ENCODE measurements around the gene DENND1A. TPM values are rescaled to one million over a fixed set of nuclear protein-coding genes. Genes with fewer than 3 reads are reported as not detected.

The DENND1A gene
- polyA plus RNA-seq, 1 donor = 24.5 TPM

DNA sequence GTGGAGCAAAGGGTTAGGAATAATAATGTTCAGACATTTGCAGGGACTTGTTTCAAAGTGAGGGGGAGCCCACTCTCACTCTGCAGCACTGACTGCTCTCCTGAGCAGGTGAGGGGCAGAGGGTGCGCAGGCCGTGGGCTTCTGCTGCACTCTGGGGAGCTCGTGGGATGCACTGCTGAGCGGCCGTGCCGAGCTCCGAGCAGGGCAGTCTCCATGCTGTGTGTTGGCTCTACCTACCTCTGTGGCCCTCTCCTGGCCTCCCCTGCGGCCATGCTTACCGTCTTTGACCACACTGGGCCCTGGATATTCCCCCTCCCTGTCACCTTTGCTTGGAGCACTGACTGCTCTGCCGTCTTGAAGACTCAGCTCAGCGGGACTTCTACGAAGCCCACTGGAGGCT lies 540.2 kb downstream of the DENND1A start:
- no peak for DNase-seq

DNA sequence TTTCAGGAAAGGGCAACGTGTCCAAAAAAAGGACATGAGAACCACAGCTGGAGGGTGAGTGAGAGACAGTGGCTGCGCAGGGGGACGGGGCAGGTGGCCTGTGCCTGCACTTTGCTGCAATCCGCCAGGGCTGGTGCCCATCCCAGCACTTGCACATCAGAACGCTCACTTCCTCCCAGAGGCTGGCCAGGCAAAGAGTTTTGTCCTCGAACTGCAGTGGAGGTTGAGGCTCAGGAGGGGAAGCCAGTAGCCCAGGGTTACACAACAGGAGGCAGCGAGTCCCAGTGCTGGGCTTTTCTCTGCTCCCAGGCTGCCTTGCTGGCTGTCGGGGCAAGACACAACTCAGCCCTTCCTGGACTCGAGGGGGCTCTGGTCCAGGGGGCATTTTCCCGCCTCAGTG lies 540.9 kb downstream of the DENND1A start:
- no peak for DNase-seq

DNA sequence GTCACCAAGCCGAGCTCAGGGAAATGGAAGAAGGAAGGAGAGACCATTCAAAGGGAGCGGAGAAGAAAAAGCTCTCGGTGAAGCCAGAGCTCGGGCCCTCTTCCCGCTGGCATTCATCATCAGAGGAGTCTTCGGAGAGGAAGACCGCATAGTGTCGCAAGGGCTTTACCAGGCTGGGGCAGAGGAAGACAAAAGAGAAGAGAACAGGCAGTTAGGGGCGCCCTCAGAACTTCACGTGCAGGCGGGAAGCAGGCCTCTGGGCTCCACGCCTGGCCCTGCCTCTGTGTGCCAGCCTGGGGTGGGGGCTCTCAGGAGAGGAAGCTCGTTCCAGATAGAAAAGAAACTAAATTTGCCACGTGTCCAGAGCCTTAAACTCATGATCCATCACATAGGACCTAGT lies 542.2 kb downstream of the DENND1A start:
- DNase-seq = no peak

DNA sequence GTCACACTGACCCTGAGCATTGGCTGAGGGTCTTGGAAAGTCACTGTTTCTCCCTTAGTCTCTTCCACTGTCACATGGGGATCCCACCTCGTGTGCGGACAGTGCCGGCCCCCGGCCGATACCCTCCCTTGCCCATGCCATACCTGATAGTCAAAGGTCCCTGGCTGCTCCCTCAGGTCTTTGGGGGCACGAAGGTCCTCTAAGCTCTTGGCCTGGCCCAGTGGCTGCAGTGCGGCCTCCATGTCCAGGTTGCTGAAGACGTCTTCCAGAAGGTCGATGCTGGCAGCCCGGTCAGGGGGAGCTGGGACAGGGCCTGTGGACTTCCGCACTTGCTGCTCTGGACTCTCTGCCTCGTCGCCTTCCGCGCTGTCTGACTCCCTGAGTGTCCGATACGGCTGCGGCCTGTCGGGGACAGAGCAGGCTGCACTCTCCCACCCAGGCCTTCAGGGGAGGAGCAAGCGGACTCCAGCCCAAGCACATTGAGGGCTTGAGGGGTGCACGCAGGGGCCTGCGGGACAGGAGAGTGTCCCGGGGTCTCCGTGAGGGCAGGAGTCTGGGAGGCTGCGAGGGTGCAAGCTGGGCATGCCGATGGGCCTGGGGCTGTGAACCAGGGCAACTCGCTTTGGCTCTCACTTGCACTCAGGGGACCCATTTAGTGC lies 546.3 kb downstream of the DENND1A start:
- DNase-seq = no peak

DNA sequence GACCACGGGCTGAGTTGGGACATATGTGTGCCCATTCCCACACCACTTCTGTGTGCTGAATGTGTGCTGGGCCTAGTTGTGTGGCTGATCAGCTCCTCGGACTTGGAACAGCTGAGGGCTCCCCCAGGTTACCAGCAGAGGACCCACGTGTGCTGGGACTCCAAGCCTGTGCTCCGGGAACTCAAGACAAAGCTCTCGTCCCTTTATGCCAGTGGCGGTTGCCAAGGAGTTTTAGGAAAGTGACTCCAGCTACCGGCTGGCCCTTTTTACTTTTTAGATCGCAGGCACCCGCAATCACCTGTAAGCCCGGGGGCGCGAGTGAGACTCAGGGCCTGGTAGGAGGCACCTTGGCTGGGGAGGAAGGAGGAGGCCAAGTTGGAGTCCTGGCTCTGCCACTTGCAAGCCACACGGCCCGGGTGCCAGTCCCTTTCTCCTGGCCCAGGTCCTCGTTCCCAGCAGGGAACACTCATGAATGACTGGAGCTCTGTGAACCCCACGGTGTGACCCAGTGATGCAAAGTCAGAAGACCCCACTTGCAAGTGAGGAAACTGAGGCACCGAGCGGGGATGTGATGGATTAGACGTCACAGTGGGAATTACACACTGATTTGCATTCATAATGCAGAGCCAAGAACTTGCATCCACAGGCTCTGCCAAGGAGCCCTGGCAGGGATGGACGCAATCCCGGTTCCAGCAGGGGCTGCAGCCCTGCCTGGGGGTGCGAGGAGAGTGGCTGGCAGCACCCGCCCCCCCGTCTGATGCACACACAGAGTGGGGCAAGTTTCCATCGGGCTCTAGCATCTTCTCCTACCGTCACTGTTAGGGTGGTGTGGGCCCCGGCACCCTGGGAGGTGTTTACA lies 547.0 kb downstream of the DENND1A start:
- no peak for DNase-seq

DNA sequence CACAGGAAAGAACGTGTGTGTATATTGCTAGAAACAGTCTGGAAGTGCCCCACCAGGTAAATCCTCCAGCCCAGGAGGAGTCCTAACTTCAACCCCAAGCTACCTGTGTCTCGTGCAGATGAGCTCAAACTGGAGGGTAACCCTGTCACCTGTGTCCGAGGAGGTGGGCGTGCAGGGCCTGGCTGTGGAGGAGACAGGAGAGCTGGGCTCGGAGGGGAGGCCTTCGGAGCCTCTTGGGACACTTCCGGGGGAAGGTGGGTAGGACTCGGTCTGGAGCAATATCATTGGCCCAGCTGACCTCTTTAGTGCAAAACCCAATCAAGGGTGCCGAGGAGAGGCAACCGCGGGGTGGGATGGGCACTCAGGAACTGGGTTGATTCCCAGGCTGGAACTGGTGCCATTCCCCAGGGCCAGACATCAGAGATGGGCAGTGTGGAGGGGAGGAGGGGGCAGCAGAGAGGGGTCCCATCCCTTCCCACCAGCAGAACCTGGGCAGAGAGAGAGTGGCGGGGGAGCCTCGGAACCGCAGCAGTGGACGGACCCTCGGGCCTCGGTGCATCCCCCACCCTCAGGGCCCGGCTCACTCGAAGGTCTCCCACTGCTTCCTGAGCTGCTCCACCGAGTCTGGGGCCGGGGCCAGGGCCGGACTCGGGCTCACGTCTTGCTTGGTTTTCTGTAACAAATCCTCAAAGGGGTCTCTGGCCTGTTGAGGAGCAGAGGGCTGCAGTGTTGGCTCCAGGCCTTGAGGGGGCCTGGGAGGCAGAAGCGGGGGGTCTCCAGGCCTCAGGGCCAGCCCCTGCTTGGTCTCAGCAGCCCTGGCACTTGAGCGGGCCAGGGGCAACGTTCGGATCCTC lies 548.8 kb downstream of the DENND1A start:
- DNase-seq = no peak

- no peak for DNase-seq
Measured at GRCh38 chr9:123378956-123379660, 550.8 kb downstream of the DENND1A start.

GRCh38 chr9:123378025-123378424 lies 551.9 kb downstream of the DENND1A start:
- no peak for DNase-seq

DNA sequence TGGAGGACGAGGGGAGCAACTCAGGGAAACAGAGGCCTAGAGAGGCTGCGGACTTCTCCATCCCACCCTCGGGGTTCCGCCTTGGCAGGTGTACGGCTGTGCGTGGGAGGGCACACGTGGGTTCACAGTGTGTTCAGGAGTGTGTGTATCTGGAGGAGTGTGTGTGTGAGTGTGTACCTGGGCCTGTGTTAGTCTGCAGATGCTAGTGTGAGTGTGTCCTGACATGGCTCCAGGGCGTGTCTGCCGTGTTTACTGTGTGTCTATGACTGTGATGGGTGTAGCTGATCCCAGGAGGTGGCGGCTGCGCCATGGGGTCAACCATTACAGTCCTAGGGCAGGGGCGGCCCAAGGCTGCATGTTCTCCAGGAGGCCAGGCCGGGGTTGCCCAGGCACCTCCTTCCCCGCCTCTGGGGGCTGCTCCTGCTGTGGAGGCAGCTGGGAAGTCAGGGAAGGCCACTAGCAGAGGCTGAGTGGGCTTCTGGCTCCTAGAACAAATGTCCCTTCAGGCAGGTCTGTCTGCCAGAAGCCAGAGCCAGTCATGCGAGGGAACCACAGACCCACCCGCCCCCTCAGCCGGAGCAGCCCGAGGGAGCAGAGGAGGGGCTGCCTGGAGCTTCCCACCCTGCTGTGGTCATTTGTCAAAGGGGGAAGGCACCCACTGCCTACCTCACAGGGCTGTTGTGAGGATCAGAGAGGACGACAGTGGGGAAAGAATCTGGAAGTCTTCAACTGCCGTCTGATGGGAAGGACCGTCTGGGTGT lies 552.5 kb downstream of the DENND1A start:
- no peak for DNase-seq

GRCh38 chr9:123376218-123377071 lies 553.5 kb downstream of the DENND1A start:
- no peak for DNase-seq

DNA sequence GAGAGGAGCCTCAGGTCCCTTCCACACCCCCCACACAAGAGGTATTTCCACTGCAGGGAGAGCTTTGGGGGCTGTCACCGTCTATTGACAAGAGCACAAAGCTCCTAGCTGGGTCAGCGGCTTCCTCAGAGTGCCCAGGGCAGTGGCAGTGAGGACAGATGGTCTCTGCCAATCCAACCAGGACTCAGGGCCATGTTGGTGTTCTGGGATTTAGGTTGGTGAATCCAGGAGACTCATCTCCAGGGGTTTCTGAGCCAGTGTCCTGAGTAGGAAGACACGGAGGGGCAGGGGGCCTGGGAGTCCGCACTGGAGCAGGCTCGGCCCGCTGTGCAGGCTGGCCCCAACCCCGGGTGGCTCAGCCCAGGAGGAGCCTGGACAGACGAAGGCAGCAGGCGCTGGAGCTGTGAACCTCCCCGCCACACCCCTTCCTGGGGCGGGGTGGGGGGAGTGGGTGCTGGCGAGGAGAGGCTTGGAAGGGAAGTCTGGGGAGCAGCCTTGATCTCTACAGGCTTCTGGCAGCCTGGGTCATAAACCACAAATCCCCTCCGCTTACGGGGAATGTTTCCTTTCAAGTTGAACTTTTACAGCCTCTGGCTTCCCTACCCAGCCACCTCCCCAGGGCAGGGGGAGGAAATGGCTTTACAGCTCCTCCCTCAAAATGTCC lies 554.3 kb downstream of the DENND1A start:
- DNase-seq = peak; percentile 79

DNA sequence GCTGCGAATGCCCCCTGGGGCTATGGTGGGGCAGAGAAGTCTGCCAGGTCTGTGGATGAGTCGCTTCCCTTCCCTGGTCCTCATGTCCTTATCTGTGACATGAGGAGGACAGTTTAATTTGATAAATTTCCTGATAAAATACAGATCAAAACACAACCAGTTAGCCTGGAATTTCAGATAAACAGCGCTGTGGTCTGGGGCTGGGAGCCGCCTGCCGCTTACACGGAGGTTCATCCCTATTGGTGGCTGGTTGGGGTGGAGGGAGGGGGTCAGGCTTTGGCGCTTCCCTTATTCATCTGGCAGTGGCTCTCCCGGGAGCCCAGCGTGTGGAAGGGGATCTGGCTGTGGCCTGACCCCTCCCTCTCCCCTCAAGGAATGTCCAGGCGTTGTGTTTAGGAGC lies 556.0 kb downstream of the DENND1A start:
- no peak for DNase-seq

- no peak for DNase-seq
Measured at GRCh38 chr9:123373447-123373923, 556.4 kb downstream of the DENND1A start.

GRCh38 chr9:123372766-123373446 lies 557.0 kb downstream of the DENND1A start:
- no peak for DNase-seq

DNA sequence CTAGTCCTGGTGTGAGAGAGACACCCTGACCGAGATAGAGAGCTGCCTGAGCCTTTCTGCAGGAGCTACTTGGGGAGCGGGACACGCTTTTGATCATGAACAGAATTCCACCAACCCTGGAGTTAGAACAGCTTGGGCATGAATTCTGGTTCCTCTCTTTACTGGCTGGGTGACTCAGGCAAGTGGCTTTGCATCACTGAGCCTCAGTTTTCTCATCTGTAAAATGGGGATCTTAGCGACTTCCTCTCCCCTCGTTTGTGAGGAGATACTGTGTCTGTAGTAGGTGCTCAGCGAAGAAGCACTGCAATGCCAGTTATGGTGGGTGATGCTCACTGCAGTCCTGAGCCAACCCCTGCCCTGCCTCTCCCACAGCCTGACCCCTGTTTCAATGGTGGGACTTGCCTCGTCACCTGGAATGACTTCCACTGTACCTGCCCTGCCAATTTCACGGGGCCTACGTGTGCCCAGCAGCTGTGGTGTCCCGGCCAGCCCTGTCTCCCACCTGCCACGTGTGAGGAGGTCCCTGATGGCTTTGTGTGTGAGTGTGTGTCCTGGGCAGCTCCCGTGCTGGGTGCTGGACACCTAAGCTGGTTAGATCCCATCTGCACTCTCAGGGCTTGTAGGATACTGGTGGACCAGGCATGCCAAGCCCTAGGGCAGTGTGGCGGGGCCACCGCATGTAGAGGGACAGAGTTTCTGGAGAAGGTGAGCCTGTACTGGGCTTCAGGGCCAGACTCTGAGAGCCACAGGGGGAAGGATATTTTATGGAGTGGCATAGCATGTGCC lies 557.9 kb downstream of the DENND1A start:
- DNase-seq = no peak

- DNase-seq = no peak
Measured at GRCh38 chr9:123371228-123371584, 558.7 kb downstream of the DENND1A start.

- DNase-seq = no peak
Measured at GRCh38 chr9:123370526-123371227, 559.2 kb downstream of the DENND1A start.

DNA sequence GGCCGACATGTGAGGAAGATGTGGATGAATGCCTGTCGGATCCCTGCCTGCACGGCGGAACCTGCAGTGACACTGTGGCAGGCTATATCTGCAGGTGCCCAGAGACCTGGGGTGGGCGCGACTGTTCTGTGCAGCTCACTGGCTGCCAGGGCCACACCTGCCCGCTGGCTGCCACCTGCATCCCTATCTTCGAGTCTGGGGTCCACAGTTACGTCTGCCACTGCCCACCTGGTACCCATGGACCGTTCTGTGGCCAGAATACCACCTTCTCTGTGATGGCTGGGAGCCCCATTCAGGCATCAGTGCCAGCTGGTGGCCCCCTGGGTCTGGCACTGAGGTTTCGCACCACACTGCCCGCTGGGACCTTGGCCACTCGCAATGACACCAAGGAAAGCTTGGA lies 559.8 kb downstream of the DENND1A start:
- DNase-seq = no peak

All from left kidney (tissue), 2 donors.